Right forelimb (tissue), 1 donor: ENCODE measurements around the gene UTS2R.
A peak's percentile ranks its signal among the peaks of the same experiment; 100 is the strongest.

Experiments
- DNase-seq: peaks from one replicate; pipeline ENCODE4 v3.0.0-alpha.2; 2018

The UTS2R gene

DNA sequence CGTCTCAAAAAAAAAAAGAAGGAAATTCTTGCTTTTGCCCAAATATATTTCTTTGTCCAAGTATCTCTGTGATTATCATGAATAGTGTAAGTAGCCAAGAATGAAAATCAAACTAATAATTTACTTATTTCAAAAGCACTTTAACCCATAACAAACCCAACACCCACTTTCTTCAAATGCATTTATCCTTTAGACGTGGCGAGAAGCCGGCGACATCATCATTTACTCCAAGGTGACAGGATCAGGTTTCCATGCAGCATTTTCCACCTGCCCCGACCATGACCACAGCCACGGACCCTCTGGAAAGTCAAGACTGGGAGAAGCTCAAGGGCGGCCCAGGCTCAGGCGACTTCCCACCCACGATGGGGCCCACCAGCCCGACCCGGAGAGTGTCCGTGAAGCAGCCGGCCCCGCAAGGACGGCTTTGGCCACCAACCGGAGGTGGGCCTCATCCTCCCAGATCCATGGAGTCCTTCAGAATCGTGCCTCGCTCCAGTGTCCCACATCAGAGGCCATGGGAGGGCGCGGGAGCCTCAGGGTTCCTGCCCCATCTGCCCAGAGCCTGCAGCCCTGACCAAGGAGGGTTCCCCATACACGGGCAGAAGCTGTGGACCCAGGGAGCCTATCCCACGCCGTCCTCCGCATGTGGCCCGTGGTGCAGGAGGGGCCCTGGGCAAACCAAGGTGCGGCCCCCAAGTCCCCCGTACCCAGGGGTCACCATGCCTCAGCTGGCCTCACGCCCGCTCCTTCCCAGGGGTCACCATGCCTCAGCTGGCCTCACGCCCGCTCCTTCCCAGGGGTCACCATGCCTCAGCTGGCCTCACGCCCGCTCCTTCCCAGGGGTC is 18.7 kb downstream of the UTS2R start:
- DNase-seq: no peak

DNA sequence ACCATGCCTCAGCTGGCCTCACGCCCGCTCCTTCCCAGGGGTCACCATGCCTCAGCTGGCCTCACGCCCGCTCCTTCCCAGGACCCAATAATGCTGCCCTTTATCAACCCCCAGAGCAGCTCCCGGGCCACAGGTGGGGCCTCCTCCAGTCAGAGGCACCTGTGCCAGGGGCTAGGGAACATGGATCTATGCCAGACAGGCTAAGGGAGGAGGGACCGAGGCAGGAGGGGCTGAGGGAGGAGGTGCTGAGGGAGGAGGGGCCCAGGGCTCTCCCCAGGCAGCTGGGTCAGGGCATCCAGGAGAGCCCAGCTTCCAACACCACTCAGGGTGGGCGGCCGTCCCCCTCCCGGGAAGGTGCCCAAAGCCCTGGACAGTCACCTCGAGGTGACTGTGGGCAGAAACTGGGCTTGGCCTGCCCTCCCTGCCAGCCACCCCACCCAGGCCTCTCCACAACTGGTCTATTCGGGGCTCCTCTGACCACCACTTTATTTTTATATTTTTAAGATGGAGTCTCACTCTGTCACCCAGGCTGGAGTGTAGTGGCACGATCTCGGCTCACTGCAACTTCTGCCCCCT is 19.4 kb downstream of the UTS2R start:
- no peak for DNase-seq

DNA sequence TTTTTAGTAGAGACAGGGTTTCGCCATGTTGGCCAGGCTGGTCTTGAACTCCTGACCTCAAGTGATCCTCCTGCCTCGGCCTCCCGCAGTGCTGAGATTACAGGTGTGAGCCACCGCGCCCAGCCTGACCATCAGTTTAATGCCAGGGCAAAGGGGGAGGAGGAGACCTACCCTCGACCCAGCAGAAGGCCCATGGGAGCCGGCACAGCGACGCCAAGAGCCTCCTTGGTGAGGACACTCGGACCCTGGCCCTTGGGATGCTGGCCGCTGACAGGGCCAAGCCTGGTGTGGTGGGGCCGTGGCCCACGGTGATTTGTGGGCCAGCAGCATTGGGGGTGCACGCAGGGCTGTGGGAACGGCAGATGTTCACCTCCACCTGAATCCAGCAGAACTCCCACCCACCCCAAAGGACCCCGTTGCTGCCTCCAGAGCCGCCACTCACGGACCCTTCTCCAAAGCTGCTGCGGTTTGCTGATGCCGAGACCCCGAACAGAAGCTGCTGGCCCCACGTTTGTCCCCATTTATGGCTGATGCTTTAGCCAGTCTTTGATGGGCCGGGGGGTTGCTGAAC is 20.0 kb downstream of the UTS2R start:
- no peak for DNase-seq

DNA sequence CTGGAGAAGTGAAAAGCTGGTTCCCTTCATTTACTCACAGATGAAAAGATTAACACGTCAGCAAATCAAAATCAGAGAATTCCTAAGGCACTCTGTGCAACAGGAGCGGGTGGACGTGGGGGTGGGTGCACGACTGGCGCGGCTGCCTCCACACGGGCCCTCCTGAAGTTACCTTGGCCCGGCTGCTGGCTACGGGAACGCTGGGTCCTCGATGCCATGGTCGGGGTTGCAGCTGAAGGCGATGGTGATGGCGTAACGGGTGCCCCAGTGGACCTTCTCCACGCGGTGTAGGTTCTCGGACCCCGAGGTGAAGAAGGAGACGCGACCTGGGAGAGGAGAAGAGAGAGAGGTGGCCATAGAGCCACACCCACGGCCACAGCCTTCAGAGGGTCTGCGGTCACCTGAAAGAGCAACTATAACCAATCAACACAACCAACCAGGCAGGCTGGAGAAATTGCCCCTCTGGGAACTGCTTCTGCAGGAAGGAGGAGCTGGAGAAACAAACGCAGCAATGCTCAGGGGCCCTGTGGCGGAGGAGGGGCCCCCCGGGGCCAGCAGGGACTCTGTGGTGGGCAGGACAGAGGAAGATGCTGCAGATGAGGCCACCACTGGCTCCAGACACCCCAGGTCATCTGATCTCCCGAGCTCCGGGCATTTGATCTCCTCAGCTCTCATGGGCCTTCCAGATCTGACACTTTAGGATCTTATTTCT is 20.8 kb downstream of the UTS2R start:
- no peak for DNase-seq

DNA sequence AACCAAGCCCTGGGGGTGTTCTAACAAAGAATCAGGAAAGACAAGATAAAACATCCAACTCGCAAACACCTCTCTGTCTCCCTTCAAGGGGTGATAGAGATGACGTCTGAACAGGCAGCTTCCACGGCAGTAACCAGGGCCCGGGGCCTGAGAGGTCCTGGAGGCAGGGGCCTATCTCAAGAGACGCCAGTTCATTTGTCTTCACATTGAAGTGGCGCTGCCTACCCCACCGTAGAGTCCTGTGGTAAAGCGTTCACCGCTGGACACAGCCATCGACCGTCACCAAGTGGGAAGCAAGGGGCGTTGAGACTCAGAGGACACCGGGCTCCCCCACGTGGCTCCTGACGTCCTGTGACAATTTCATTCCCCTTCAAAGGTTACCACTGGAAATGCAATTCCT is 21.4 kb downstream of the UTS2R start:
- DNase-seq: no peak

DNA sequence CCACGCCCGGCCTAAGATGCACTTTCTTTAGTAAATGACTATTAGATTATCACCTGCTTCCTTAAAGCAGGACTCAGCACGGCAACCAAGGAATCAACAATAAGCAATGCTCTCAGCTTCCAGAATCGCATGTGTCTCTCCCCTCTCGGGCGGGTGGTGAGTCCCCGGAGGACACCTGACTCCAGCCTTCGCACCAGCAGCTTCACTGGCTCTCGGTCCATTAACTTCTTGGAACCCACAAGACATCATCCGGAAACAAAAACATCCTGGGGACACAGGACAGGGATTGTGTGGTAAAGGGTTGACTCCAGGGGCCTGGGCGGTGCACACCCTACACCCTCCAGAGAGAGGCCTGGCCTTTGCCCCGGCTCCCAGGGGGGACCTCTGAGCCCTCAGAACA is 22.7 kb downstream of the UTS2R start:
- no peak for DNase-seq

DNA sequence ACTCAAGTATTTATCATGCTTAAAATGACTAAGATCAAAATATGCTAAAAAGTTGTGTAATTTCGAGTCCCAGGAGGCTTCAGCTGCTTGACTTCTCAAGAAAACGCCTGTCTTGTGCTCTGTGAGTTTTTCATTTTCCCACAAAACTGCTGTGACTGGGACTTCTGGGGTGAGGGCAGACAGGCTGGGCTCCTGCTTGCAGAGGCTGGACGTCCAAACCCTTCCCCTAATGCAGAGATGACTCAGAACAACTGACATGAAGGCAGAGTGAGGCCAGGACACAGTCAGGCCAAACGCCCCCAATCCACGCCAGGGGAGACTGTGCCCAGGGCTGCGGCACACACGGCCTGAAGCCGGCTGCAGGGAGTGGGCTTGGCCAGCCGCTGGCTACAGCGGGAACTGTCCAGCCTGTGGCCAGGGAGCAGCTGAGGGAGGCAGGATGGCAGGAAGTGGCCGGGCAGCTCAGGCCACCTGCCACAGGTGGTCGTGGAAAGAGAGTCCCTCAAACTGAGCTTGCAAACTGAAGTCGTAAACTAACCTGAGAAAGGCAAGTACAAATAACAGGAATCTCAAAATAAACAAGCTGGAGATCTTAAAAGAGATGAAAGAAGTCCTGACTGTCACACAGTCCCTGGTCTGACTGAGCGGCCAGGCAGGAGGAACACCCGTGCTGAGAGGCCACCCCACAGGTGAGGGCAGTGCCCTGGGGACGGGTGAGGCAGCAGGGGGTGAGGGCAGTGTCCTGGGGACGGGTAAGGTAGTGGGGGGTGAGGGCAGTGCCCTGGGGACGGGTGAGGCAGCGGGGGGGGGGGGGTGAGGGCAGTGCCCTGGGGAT is 25.3 kb downstream of the UTS2R start:
- no peak for DNase-seq

DNA sequence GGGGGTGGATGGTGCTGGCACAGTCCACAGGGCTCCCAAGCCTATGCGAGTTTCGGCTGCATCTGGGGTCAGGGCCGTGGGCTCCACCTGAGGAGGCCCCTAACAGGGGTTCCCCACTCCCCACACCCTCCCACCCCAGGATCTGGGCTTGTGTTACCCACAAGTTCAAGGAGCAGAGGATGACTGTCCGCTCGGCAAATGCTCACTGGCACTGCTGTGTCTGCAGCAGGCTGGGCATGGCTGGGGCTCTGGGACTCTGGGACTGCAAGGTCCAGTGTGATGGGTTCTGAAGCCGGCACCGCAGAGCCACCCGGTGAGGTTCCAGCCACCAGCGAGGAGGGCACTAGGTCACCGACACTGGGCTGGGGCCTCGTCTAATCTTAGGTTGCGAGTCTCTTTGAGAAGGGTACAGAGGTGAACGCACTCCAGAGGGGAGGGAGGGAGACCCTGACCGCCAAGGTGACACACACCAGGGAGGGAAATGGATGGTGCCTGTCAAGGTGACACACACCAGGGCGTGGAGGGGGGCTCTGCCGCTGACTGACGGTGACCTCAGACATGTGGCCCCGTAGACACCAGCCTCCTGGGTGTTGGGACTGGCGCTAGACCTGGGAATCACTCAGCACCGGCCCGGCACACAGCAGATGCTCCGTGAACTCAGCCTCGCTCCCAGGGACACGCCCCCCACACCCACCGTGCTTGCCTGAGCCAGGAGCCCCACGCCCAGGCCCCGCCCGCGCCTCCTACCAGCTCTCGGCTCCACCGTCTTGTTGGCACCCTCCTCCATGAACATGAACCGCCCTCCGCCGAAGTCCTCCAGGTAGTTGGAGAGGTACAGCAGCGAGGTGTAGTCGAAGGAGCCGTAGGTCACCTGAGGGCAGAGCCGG is 26.1 kb downstream of the UTS2R start:
- no peak for DNase-seq

DNA sequence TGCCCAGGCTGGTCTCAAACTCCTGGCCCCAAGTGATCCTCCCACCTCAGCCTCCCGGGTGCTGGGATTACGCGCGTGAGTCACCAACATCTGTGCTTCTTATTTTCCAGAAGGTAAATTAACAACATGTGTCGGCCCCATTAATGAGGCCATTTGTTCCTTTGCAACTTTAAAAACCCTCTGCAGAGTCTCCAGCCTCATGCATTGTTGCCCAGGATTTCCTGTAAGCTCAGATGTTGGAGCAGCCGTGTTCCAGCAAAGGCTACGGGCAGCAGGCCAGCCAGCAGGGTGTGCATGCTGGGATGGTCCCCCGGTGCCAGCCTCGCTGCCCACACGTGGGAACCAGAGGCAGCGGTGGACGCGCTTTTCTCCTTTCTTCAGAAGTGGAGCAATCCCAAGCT is 27.5 kb downstream of the UTS2R start:
- peak; percentile 86 for DNase-seq

DNA sequence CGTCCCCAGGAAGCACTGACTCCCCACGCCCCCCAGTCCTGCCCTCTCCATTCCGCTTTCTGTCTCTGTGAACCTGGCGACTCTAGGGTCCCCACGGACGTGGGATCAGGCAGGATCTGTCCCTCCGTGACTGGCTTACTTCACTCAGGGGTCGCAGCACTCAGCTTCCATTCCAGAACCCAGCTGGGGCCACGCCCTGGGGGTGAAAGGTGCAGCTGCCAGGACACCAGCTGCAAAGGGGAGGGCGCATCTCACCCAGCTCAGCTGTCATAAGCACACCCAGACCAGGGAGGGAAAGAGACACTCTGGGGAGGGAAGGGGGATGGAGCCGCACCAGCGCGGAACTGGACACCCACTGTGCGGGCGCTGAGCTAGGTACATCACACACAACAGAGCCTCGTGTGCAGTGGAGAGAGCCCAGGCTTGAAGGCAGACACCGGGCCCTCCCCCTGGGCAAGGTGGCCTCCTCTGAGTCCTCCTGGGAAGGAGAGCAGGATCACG is 28.1 kb downstream of the UTS2R start:
- peak; percentile 81 for DNase-seq

DNA sequence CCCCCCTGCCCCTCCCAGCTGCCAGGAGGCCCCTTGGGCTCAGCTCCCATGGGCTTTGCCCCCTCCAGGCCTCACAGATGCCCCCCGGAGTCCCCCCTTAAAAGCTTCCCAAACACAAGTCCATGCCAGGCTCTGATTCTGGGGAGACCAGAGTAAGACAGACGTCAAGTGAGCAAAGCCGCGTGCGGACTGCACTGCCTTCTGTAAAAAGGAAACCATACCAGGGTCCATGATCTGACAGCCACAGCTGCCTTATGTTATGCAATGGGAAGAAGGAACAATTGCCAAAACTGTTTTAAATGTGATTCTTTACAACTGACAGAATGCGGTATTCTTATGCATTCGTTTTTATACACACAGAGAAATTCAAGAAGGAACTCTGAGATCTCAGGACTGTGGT is 28.6 kb downstream of the UTS2R start:
- no peak for DNase-seq

DNA sequence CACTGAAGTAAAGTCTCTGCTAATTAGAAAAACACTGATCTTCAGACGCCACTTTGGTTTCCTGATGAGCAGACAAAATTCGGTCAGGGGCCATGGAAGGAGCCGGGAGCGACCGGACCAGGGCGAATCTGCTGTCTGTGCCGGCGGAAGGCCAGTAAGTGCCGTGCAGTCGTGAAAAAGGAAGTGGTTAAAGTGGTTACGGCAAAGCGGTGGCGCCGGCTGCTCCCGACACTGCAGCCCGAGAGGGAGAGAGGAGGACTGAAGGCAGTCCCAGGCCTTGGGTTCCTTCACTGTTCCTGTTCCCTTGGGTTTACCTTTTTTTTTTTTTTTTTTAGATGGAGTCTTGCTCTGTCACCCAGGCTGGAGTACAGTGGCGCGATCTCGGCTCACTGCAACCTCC is 29.3 kb downstream of the UTS2R start:
- DNase-seq: no peak

DNA sequence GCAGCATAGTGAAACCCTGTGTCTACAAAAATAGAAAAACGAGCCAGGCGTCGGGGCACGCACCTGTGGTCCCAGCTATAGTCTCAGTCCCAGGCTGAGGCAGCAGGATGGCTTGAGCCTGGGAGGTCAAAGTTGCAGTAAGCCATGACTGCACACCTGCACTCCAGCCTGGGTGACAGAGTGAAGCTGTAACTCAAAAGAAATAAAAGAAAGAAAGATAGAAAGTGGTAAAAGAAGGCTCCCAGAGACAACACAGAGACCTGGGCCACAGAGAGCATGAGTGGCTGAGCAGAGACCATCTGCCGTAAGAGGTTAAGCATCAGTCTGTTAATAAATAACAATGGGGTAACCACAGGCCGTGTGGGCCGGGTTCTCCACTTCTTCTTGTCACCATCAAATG is 31.3 kb downstream of the UTS2R start:
- DNase-seq: no peak

DNA sequence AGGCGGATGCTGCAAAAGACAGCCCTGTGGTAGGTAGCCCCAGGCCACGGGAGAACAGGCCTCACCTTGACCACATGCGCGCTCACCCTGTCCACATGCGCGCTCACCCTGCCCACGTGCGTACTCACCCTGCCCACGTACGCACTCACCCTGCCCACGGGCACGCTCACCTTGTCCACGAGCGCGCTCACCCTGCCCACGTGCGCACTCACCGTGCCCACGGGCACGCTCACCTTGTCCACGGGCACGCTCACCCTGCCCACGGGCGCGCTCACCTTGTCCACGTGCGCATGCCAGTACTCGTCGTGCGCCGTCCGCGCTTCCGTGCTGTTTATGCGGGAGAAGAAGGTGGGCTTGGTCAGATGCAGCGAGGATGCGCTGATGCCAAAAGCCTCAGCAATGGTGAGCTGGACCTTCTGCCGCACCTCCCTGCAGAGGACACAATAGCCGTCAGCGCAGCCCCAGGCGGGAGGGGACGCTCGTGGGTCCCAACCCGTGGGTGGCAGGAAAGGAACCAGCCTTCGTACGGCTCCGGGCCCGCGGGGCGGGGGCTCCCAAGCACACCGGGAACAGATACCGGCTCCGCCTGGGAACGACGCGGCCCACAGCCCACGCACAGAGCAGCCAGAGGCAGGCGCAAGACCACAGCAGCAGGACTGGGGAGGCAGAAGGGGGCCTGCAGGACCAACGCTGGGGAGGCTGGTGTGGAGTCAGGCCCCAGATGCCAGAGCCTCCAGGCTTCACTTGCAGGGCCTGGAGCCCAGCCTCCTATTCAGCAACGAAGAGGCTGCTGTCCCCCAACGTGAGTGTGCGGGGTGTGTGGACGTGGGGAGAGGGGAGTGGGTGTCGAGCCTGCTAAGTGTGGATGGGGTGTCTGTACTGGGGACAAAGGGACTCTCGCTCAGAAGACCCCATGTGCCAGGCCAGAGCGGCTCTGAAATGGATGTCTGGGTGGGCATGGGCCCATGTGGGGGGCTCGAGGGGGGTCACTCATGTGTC is 32.4 kb downstream of the UTS2R start:
- DNase-seq: no peak

DNA sequence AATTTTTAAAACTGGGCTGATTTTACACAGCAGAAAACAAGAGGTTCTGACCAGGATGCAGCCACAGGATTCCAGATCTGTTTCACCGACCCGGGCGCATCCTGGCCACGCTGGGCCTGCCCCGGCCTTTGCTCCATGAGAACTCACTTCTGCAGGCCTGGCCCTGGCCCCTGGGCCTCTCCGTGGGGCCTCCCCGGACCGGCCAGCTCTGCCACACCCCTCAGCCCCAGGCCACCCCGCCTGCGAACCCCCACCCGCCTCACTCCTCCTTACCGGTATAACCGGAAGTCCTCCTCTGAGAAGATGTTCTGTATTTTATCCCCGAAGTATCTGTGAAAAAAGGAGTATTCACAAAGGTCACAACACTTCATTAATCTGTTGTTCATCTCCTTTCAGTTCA is 33.5 kb downstream of the UTS2R start:
- no peak for DNase-seq

DNA sequence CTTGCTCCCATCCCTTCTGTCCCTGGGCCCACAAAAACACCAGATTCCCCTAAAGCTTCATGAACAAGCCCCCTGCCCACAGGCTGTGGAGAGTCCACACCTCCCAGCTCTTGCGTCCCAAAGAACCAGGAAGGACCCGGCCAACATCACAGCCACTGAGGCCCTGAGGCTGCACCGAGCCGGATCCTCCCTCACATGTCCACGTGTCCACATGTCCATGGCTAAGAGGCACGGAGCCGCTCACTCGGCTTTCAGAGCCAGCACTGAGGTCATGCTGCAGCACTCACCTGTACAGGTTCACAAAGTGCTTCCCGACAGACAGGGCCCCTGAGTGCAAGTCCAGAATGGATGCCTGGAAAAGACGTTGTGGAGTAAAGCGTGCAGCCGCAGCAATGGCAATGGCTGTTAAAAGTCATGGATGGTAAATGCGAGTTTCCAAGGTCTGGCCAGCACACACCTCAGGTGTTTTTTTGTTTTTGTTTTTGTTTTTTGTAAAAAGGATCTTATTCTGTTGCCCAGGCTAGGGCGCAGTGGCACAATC is 34.6 kb downstream of the UTS2R start:
- DNase-seq: no peak

DNA sequence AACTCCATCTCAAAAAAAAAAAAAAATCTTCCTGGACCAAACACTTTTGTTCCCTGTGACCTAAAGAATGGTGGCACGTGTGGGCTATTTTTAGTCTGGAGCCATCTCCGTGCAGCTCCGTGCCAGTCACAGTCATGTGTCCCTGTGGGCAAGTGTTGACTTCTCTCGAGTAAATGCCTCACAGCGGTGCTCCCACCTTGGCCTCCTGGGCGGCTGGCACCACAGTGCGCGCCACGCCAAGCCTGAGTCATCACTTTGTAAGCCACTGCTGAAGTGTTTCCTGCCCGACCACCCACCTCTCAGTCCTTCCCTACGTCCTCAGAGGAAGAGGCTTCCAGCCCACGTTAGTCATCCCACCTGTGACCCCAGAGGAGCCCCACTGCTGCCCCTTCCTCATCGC is 35.7 kb downstream of the UTS2R start:
- DNase-seq: no peak

DNA sequence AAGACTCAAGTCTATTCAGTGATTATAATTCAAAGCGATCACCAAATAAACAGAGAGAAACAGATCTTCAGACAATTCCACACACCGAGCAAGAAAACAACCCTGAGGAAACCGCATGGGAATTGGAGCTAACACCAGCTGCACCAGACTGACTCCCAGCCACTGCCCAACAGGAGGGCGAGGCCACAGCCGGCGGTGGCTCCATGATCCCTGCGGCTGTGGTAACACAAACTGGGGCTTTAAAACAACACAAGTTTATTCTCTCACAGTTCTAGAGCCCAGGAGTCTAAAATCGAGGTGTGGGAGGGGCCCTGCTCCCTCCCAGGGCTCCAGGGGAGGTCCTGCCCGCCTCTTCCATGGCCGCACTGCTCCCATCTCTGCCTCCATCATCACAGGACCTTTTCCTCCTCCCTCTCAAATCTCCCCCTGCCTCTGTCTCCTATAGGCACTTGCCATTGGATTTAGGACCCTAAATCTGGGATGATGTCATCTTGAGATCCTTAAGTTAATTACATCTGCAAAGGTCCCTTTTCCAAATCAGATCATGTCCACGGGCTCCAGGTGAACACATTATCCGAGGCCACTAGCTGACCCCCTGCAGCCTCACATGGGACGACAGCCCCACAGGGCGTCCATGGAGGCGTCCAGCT is 36.8 kb downstream of the UTS2R start:
- DNase-seq: no peak

DNA sequence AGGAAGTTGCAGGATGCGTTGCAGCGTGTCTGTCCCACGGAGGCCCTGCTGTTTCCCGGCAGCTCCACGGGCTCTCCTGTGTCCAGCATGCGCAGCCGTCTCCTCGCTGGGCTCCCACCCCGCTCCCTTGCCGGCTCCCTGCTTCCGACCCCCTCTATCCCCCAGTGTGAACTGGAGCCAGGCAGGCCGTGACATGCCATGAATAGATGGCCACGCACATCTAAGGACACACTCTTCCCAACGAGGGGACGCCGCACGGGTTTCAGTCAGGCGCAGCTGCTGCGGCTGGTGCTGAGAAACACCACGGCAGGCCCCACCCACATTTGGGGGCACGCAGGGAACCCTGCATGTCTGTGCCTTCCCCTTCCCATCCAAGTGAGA is 37.4 kb downstream of the UTS2R start:
- DNase-seq: no peak
